K562 (cell line): ENCODE results near the gene PSMD11. TPM values are rescaled to one million over a fixed set of nuclear protein-coding genes. Genes with fewer than 3 reads are reported as not detected.

ENCODE experiments used
- ATAC-seq: fragments of 200-7000 bp; cut with Tn5 transposase; 3 replicates; pipeline ENCODE4 v1.9.1; 2020; ENCODE audit warnings: moderate library complexity
- BruUV-seq: library from RNA; stranded (reverse); fragments of 400-500 nt; replicated peaks from 2 replicates; lab custom pipeline; 2021; lab: Mats Ljungman, UMichigan
- CTCF ChIA-PET: fragments of 300-600 bp; formaldehyde crosslinking; extraction: SDS; loops from one replicate; lab custom pipeline; 2021; ENCODE audit warnings: low intra/inter-chr PET ratio; lab: Yijun Ruan, JAX
- POLR2A ChIA-PET: fragments of 300-600, 350-650 bp; sonication (Branson Sonifier 250); formaldehyde crosslinking; extraction: SDS; loops from one replicate; lab custom pipeline; 2021; ENCODE audit warnings: antibody characterized with exemption, inconsistent platforms; lab: Yijun Ruan, JAX
- DNase-seq, 4 experiments: peaks; one replicate each; pipeline versions ENCODE4 v3.0.0 to v3.0.0-alpha.2; 2011 to 2018; ENCODE audit warnings: low spot score in 3 of 4, mixed read lengths in 3 of 4; ENCODE audit errors: extremely low read depth in 1 of 4
- FAIRE-seq: peaks from 2 replicates; lab custom pipeline; 2011; peaks lifted over from hg19 to GRCh38; lab: Jason Lieb, UNC
- H2AFZ ChIP-seq: 2 replicates; pipeline ENCODE4 v1.6.0; 2011; ENCODE audit warnings: low read depth, low read length, control low read depth, inconsistent platforms
- H3K27ac ChIP-seq: fragments of 200-600 bp; 3 replicates; pipeline ENCODE4 v1.8.0; 2011; ENCODE audit warnings: low read depth, mild to moderate bottlenecking, control low read depth, inconsistent platforms, low read length, moderate library complexity, mixed read lengths; ENCODE audit errors: extremely low read depth
- H3K27me3 ChIP-seq, 2 experiments: fragments of 300-600 bp in 1 of 2; 2 replicates in 1 of 2; 3 replicates in 1 of 2; pipeline versions ENCODE4 v1.6.0 to v1.8.0; 2011; ENCODE audit warnings: inconsistent platforms in 2 of 2, low read length in 2 of 2, mild to moderate bottlenecking in 1 of 2, mixed read lengths in 1 of 2, moderate library complexity in 1 of 2; ENCODE audit not compliant: control insufficient read depth in 2 of 2, insufficient read depth in 2 of 2
- H3K36me3 ChIP-seq: fragments of 300-600 bp; 3 replicates; pipeline ENCODE4 v1.8.0; 2011; ENCODE audit warnings: mild to moderate bottlenecking, low read length, inconsistent platforms; ENCODE audit not compliant: control insufficient read depth, insufficient read depth
- H3K4me1 ChIP-seq, 2 experiments: fragments of 200-600 bp in 1 of 2; replicated peaks in 1 of 2; 2 replicates in 1 of 2; 3 replicates in 1 of 2; pipeline versions ENCODE4 v1.5.1 to v1.8.0; 2011; ENCODE audit warnings: inconsistent platforms in 2 of 2, low read length in 2 of 2, mild to moderate bottlenecking in 1 of 2, mixed read lengths in 1 of 2, moderate library complexity in 1 of 2; ENCODE audit not compliant: control insufficient read depth in 2 of 2, insufficient read depth in 2 of 2
- H3K4me2 ChIP-seq: 2 replicates; pipeline ENCODE4 v1.6.1; 2011; ENCODE audit warnings: low read length, control low read depth, inconsistent platforms, mixed read lengths; ENCODE audit not compliant: insufficient read depth
- H3K4me3 ChIP-seq: fragments of 200-600 bp; sonication (generic), shearing (Covaris generic); 2 replicates; pipeline ENCODE4 v1.5.1; 2016; ENCODE audit warnings: control low read depth, inconsistent platforms
- H3K79me2 ChIP-seq: fragments of 200-600 bp; 3 replicates; pipeline ENCODE4 v1.8.0; 2011; ENCODE audit warnings: low read length, inconsistent platforms; ENCODE audit not compliant: control insufficient read depth, insufficient read depth
- H3K9ac ChIP-seq, 2 experiments: 2 replicates each; pipeline versions ENCODE4 v1.6.0 to v1.6.1; 2011; ENCODE audit warnings: low read depth in 2 of 2, low read length in 2 of 2, control low read depth in 1 of 2, inconsistent platforms in 1 of 2, mild to moderate bottlenecking in 1 of 2, mixed read lengths in 1 of 2; ENCODE audit not compliant: insufficient read depth in 1 of 2
- H3K9me1 ChIP-seq: one replicate; pipeline ENCODE4 v1.6.0; 2011; ENCODE audit warnings: inconsistent platforms, mild to moderate bottlenecking, low read length, moderate library complexity; ENCODE audit not compliant: control insufficient read depth, insufficient read depth
- H3K9me3 ChIP-seq: replicated peaks from 2 replicates; pipeline ENCODE4 v1.5.1; 2011; ENCODE audit warnings: low read depth, low read length, inconsistent platforms; ENCODE audit not compliant: control insufficient read depth, insufficient read depth
- H4K20me1 ChIP-seq: replicated peaks from 2 replicates; pipeline ENCODE4 v1.6.1; 2011; ENCODE audit warnings: low read length, inconsistent platforms, mixed read lengths; ENCODE audit not compliant: control insufficient read depth, insufficient read depth
- ASH1L ChIP-seq: fragments of 450-650 bp; IDR thresholded peaks from 2 replicates; pipeline ENCODE4 v1.6.1; 2018; ENCODE audit warnings: borderline replicate concordance, mild to moderate bottlenecking, low read depth; ENCODE audit not compliant: partially characterized antibody
- FOXA1 ChIP-seq: fragments of 450-650 bp; IDR thresholded peaks from 2 replicates; pipeline ENCODE4 v1.6.1; 2016; ENCODE audit warnings: mild to moderate bottlenecking, borderline replicate concordance
- FOXJ3 ChIP-seq: sonication (generic); formaldehyde crosslinking; IDR thresholded peaks from 2 replicates; pipeline ENCODE4 v1.4.0; 2020; ENCODE audit warnings: mild to moderate bottlenecking, missing genetic modification reagents
- HSF4 ChIP-seq: fragments of 250-450 bp; sonication (Bioruptor Pico); IDR thresholded peaks from 2 replicates; pipeline ENCODE4 v2.1.2; 2022; ENCODE audit warnings: mild to moderate bottlenecking, moderate library complexity, borderline replicate concordance
- JUNB ChIP-seq: fragments of 450-650 bp; formaldehyde crosslinking; conservative IDR thresholded peaks from 2 replicates; pipeline ENCODE4 v1.4.0; 2020; ENCODE audit warnings: mild to moderate bottlenecking
- MCM2 ChIP-seq: fragments of 450-650 bp; IDR thresholded peaks from 2 replicates; pipeline ENCODE4 v1.6.1; 2017; ENCODE audit warnings: low read depth, mild to moderate bottlenecking
- MEF2A ChIP-seq: IDR thresholded peaks from 2 replicates; pipeline ENCODE4 v1.6.1; 2011; ENCODE audit warnings: low read depth, mild to moderate bottlenecking, low read length, moderate library complexity; ENCODE audit not compliant: control insufficient read depth
- NR4A1 ChIP-seq, 2 experiments: fragments of 250-450 bp in 1 of 2; fragments of 450-650 bp in 1 of 2; sonication (Bioruptor Pico) in 1 of 2; IDR thresholded peaks; 2 replicates each; pipeline versions ENCODE4 v1.4.0 to v1.6.1; 2016 to 2020; ENCODE audit warnings: mild to moderate bottlenecking in 2 of 2, missing compliant biosample characterization in 1 of 2, missing genetic modification characterization in 1 of 2, moderate library complexity in 1 of 2
- PHF8 ChIP-seq: fragments of 200-600 bp; sonication (generic); IDR thresholded peaks from 2 replicates; pipeline ENCODE4 v1.6.1; 2012; ENCODE audit warnings: mixed run types, mild to moderate bottlenecking, inconsistent platforms, low read length, moderate library complexity, borderline replicate concordance
- SMC3 ChIP-seq: conservative IDR thresholded peaks from 2 replicates; pipeline ENCODE4 v1.6.1; 2011; ENCODE audit warnings: low read depth, low read length, improper control_type of control experiment; ENCODE audit not compliant: insufficient read depth
- TARDBP ChIP-seq: fragments of 450-650 bp; IDR thresholded peaks from 2 replicates; pipeline ENCODE4 v1.6.1; 2016
- ZNF311 ChIP-seq: fragments of 250-450 bp; sonication (Bioruptor Pico); IDR thresholded peaks from 2 replicates; pipeline ENCODE4 v1.4.0; 2020; ENCODE audit warnings: mild to moderate bottlenecking, moderate library complexity
- ZNF561 ChIP-seq: fragments of 450-650 bp; formaldehyde crosslinking; conservative IDR thresholded peaks from 2 replicates; pipeline ENCODE4 v1.4.0; 2020; ENCODE audit warnings: mild to moderate bottlenecking, moderate library complexity
- ZNF57 ChIP-seq: fragments of 450-650 bp; formaldehyde crosslinking; IDR thresholded peaks from 2 replicates; pipeline ENCODE4 v1.4.0; 2020; ENCODE audit warnings: mild to moderate bottlenecking, moderate library complexity
- WGBS: fragments of 100-300 bp; shearing (Covaris generic); methylation state at CpG from one replicate; pipeline ENCODE4 v1.1.6; 2016; ENCODE audit warnings: low coverage, mixed read lengths; ENCODE audit not compliant: insufficient coverage; ENCODE audit errors: missing lambda C conversion rate; 5-methylcytosine and 5-hydroxymethylcytosine counted together
- in situ Hi-C: fragments of 300-500 bp; cut with MboI; formaldehyde crosslinking; loops from 4 replicates; pipeline ENCODE4 v1.15.0; 2018; ENCODE audit warnings: inconsistent platforms, mixed read lengths
- intact Hi-C: fragments of 100-400 bp; cut with micrococcal nuclease; formaldehyde crosslinking; loops from 2 replicates; pipeline ENCODE4 v1.14.2; 2022
- polyA plus RNA-seq, 8 experiments: library from polyadenylated mRNA; depleted of rRNA in 4 of 8; stranded (reverse) in 5 of 8; unstranded in 3 of 8; fragments of >200 nt; fragmentation: Nextera tagmentation in 2 of 8; fragmentation: Illumina TruSeq in 1 of 8; extraction: Ambion mirVana in 2 of 8; extraction: Trizol in 1 of 8; gene quantifications; 2 replicates each; pipeline versions ENCODE4 v1.2.1 to v1.2.3, GENCODE V29; 2011 to 2014; ENCODE audit warnings: inconsistent platforms in 1 of 8, missing spikeins in 1 of 8
- total RNA-seq, 7 experiments: library from RNA; depleted of rRNA in 6 of 7; stranded (reverse); fragments of >200 nt in 6 of 7; fragmentation: Illumina TruSeq in 2 of 7; extraction: Trizol in 2 of 7; gene quantifications; 2 replicates each; pipeline versions ENCODE4 v1.2.1 to v1.2.3, GENCODE V29; 2011 to 2021; ENCODE audit warnings: low replicate concordance in 1 of 7
- TF ChIP-seq, protein P1 (sequence below), 2 experiments: IDR thresholded peaks; 2 replicates each; pipeline ENCODE4 v1.6.1; 2012; ENCODE audit warnings: improper control_type of control experiment in 2 of 2, low read depth in 2 of 2, low read length in 2 of 2, borderline replicate concordance in 1 of 2
- TF ChIP-seq, protein P2 (sequence below): sonication (generic); formaldehyde crosslinking; IDR thresholded peaks from 2 replicates; pipeline ENCODE4 v1.8.0; 2022; ENCODE audit warnings: missing genetic modification reagents, mild to moderate bottlenecking, borderline replicate concordance

PSMD11 gene
- total and polyA plus RNA-seq, 9 of the 15 experiments (the other 6 are each of a cell fraction or from before 2014, with no cell fraction given) = 104 to 378 (median 158) TPM

DNA sequence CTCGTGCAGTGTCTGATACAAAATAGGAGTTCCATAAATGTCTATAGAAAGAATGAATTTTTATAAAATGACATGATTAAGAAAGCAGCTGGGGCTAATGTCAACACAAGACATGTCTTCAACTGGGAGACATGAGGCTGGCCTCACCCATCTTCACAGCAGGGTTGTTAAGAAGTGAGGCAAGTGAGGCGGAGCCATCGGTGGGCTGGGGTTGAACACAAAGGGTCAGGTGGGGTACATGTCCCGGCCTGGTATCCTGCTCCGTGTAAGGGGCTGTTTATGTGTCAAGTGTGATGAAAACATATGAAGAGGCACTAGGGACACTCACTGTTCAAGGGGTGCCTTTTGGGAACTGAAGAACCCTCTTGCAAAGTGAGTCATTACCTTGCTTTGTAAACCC, 64.6 kb downstream of the PSMD11 start:
- intact Hi-C loops (no loop called here), in situ Hi-C loops (no loop called here)
- no peak overlapping the region for H3K4me3 ChIP-seq
- FAIRE-seq = no peak
- no peaks in the 10 kb centered on the region for H3K79me2 ChIP-seq
- no peak overlapping the region for H3K4me2 ChIP-seq
- no peak overlapping the region for H2AFZ ChIP-seq
- H3K9ac ChIP-seq = no peak overlapping the region
- no peak for DNase-seq
- no peak overlapping the region for H3K27ac ChIP-seq
- no peaks in the 10 kb centered on the region for H3K9me3 ChIP-seq
- no peaks in the 10 kb centered on the region for H4K20me1 ChIP-seq
- ChIA-PET POLR2A (no interaction called here), CTCF (no interaction called here)
- WGBS = 49% methylated on average over 5 of the region's 5 CpGs
- H3K27me3 ChIP-seq = no peaks in the 10 kb centered on the region
- H3K4me1 ChIP-seq = 0 out of 5 replicates have a peak, but pooled peaks cover 0 to 3% of the 10 kb centered on the region in 2 experiments
- BruUV-seq = no TSS peak
- ATAC-seq = no peak
- no peaks in the 10 kb centered on the region for H3K36me3 ChIP-seq
- no peaks in the 10 kb centered on the region for H3K9me1 ChIP-seq
- TF ChIP-seq ZNF311 (CRISPR knock-in tag) (no peak), SMC3 (no peak), ZNF561 (no peak), NR4A1 (CRISPR knock-in tag; IDR thresholded peaks at IDR 0.05) (no peak), NR4A1 (tag; IDR thresholded peaks at IDR 0.05) (no peak), MEF2A (no peak), JUNB (CRISPR knock-in tag) (no peak), HSF4 (no peak), TARDBP (no peak), FOXJ3 (CRISPR knock-in tag) (no peak), ZNF57 (no peak), ASH1L (no peak), PHF8 (no peak), FOXA1 (no peak), MCM2 (no peak)
- TF ChIP-seq, protein P1, sequence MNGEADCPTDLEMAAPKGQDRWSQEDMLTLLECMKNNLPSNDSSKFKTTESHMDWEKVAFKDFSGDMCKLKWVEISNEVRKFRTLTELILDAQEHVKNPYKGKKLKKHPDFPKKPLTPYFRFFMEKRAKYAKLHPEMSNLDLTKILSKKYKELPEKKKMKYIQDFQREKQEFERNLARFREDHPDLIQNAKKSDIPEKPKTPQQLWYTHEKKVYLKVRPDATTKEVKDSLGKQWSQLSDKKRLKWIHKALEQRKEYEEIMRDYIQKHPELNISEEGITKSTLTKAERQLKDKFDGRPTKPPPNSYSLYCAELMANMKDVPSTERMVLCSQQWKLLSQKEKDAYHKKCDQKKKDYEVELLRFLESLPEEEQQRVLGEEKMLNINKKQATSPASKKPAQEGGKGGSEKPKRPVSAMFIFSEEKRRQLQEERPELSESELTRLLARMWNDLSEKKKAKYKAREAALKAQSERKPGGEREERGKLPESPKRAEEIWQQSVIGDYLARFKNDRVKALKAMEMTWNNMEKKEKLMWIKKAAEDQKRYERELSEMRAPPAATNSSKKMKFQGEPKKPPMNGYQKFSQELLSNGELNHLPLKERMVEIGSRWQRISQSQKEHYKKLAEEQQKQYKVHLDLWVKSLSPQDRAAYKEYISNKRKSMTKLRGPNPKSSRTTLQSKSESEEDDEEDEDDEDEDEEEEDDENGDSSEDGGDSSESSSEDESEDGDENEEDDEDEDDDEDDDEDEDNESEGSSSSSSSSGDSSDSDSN (IDR thresholded peaks at IDR 0.05; ENCODE audit: borderline replicate concordance in 1 of 2, low read depth in 2 of 2, low read length in 2 of 2) = no peak
- TF ChIP-seq, protein P2, sequence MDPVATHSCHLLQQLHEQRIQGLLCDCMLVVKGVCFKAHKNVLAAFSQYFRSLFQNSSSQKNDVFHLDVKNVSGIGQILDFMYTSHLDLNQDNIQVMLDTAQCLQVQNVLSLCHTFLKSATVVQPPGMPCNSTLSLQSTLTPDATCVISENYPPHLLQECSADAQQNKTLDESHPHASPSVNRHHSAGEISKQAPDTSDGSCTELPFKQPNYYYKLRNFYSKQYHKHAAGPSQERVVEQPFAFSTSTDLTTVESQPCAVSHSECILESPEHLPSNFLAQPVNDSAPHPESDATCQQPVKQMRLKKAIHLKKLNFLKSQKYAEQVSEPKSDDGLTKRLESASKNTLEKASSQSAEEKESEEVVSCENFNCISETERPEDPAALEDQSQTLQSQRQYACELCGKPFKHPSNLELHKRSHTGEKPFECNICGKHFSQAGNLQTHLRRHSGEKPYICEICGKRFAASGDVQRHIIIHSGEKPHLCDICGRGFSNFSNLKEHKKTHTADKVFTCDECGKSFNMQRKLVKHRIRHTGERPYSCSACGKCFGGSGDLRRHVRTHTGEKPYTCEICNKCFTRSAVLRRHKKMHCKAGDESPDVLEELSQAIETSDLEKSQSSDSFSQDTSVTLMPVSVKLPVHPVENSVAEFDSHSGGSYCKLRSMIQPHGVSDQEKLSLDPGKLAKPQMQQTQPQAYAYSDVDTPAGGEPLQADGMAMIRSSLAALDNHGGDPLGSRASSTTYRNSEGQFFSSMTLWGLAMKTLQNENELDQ (CRISPR knock-in tag) = no peak
